HG03025 (cell line): ENCODE results near the gene MYBPC3.
A peak's percentile ranks its signal among the peaks of the same experiment; 100 is the strongest.

Experiments
- ATAC-seq: cut with Tn5 transposase; IDR thresholded peaks from one replicate; pipeline ENCODE4 v1.9.1; 2021; ENCODE audit warnings: mild to moderate bottlenecking, moderate library complexity; ENCODE audit not compliant: unreplicated experiment, low FRiP score

The MYBPC3 gene

DNA sequence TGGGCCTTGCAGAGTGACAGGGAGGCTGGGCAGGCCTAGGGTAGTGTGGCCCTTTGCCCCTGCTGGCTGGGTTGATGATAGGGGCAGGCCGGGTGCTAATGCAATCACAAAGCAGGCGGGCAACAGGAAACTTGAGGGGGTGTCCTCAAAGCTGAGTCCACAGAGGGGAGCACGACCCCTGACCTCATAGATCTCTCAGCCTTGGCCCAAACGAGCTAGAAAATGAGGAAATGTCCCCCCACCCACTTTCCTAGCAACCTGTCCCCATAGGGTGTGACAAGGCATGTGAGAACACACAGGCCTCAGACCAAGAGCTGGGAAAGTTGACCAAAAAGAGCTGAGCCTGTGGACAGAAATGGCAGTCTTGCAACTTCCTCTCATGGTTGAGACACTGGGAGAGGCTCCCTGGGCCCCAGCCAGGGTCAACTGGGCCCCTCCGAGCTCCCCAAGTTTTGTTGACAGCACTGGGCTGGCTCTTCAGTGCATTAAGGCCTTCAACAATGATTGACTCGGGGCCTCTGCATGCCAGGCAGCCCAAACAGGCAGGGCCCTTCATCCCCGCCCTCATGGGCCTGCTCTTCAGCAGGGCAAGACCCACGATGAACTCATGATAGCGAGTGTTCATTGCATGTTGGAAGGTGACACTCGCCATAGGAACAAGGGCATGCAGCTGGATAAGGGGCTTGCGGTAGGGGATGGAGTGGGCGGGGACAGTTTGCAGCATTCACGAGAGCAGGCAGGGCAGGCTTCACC is 35.6 kb upstream of the MYBPC3 start:
- no peak for ATAC-seq

GRCh38 chr11:47384498-47384897 is 32.0 kb upstream of the MYBPC3 start:
- ATAC-seq = no peak

GRCh38 chr11:47383071-47383470 is 30.6 kb upstream of the MYBPC3 start:
- no peak for ATAC-seq

DNA sequence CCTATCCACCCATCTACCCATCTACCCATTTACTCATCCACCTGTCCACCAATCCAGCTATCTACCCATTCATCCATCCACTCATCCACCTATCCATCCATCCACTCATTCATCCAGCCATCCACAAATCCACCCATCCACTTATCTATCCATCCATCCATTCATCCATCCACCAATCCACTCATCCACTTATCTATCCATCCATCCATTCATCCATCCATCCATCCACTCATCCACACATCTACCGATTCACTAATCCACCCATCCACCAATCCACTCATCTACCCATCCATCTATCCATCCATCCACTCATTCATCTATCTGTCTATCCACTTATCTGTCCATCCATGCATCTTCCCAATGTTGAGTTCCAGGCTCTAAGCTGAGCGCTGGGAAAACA is 27.6 kb upstream of the MYBPC3 start:
- no peak for ATAC-seq

DNA sequence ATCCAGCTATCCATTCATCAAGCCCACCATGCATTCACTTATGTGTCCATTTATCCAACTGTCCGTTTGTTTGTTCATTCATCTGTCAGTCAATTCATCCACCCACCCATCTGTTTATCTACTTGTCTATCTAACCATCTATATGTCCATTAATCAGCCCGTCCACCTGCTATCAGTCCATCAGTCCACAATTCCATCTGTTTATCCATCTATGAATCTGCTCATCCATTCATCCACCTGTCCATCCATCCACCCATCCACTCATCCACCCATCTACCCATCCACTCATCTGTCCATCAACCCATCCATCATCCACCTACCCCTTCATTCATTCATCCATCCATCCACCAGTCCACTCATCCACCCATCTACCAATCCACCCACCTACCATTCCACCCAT is 26.8 kb upstream of the MYBPC3 start:
- no peak for ATAC-seq

GRCh38 chr11:47378836-47379170 is 26.3 kb upstream of the MYBPC3 start:
- no peak for ATAC-seq

GRCh38 chr11:47378010-47378835 is 25.7 kb upstream of the MYBPC3 start, which contains the start of gene SPI1:
SPI1 (minus strand) TSS chr11:47378547; CDS start chr11:47378353, 194 bp downstream.
- ATAC-seq = peak; percentile 67

GRCh38 chr11:47377571-47378009 is 25.1 kb upstream of the MYBPC3 start:
- no peak for ATAC-seq

DNA sequence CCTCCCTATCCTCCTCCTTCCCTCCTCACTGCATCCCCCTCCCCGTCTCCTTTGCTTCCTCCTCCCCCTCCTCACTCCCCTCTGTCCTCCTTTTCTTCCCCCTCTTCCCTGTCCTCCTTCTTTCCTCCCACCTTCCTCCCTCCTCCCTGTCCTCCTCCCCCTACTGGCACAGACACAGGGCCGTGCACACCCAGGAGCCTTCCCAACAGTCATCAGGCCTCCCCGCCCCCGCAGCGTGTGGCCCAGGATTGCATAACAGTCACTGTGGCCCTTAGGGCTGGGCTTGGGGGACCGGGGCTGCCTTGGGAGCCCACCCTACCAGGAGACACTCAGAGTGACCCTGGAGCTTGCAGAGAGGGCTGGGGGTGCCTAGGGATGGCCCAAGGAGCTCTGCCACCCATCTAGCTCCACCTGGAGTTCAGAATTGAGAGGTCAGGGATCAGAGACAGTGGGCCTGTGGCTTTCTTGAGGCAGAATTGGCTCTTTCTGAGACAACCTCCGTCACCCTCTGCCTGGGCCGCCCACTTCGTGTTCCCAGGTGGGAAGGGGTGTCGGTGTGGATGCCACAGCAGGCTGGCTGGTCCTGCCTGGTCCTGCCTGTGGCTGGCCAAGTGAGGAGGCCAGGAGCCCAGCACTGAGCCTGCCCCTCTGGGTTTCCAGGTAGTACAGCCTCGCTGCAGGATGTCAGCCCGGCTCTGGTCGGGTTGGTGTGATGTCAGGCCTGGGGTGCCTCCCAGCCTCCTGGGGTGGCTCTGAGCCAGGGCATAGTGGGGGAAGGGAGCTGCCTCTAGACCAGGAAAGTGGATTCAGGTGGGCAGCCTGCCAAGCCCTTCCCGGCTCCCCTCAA is 24.2 kb upstream of the MYBPC3 start:
- no peak for ATAC-seq

- ATAC-seq = no peak
These were observed 23.6 kb upstream of the MYBPC3 start for GRCh38 chr11:47376107-47376524.

- ATAC-seq = no peak
These were observed 23.1 kb upstream of the MYBPC3 start for GRCh38 chr11:47375546-47376085.

DNA sequence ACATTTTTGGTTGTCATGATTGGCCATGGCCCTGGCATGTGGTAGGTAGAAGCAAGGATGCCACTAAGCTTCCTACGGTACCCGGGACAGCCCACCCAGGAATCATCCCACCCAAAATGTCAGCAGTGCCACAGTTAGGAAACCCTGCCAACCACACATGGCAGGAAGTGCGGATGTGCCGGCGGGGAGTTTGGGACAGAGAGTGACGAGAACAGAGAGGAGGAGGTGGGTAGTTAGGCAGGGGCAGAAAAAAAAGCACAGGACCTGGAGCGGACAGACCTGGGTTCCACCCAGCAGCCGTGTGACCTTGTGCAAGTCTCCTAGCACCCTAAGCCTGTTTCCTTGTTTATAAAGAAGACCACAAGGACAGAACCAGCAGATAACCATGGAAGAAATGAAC is 22.5 kb upstream of the MYBPC3 start:
- ATAC-seq = no peak

GRCh38 chr11:47374720-47375019 is 22.2 kb upstream of the MYBPC3 start:
- no peak for ATAC-seq

DNA sequence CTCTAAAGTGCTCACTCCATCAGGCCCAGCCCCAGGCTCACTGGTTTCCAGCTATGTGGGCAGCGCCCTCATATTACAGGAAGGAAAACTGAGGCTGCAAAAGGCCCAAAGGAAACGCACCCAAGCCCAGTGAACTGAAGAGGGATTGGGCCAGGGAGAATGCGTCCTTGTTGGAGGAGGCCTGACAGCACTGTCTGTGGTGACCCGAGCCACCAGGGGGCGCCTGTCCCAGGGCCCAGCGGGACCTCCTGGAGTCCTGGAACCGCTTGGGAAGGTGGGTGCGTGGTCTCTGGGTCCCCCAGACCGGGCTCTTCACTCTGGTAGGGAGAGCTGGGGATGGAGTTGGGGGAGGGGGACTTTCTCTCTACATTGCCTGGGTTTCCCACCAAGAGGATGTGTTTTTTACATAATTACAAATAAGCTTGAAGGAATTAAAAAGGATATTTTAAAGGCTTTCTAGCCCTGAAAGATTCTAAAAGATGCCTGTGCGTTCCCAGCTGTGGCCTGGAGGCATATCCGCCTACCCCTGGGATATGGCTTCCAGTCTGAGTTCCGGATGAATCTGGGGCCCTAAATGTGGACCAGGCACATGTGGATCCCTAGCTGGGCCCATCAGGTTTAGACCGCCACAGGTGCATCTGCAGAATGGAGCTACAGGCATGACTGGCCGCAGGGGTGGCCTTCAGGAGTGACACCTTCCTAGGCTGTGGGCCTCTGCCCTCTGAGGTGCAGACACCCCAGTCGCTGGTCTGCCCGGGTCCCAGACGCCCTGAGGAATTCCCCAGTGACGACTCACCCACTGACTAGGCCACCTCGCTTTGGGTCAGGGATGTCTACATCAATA is 21.6 kb upstream of the MYBPC3 start:
- no peak for ATAC-seq

DNA sequence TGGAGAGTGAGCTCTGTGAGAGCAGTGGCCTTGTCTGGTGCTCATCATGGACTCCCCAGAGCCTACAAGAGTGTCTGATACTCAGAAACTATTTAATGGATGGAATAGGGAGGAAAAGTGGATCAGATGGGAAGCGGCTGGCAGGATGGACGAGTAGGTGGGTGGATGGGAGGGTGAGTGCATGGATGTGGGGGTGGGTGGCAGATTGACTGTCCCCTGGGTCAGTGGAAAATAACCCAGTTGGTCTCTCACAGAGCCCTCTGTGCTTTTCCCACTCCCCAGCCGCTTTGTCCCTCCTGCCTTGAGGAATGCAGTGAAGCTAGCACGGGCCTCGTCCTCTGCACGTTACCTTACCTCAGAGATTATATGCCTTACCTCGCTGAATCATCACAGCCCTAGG is 19.9 kb upstream of the MYBPC3 start:
- no peak for ATAC-seq

GRCh38 chr11:47369676-47370075 is 17.2 kb upstream of the MYBPC3 start:
- no peak for ATAC-seq

- ATAC-seq = no peak
These were observed 13.6 kb upstream of the MYBPC3 start for GRCh38 chr11:47366020-47366490.

DNA sequence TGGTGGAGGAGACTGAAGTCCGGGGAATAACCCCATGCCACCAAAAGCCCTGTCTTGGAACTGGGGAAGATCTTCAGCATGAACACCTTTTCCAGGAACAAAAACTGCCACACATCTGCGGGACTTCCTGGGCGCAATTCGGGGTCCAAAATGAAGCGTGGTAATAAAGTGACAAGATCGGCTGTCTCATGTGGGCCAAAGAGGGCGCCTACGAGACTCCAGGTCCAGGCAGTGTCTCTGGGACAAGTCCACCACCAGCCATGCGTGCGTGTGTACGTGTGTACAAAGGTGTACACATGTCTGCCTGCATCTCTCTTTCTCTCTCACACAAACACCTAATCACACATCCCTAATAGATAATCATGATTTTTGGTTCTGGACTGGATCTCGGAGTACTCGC is 8.9 kb upstream of the MYBPC3 start:
- no peak for ATAC-seq

DNA sequence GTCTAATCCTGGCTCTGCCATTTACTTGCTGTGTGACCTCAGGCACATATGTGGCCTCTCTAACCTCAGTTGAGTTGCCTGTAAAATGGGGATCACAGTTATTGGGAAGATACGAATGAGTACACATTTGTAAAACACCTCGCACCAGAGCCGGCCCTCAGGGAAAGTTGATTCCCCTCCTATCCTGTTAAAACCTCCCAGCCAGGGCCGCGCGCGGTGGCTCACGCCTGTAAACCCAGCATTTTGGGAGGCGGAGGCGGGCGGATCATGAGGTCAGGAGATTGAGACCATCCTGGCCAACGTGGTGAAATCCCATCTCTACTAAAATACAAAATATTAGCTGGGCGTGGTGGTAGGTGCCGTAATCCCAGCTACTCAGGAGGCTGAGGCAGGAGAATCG is 7.8 kb upstream of the MYBPC3 start:
- ATAC-seq = no peak

- ATAC-seq = no peak
These were observed 7.1 kb upstream of the MYBPC3 start for GRCh38 chr11:47359586-47359985.
